ENCODE data around the gene WDR7. TPM values are rescaled to one million over a fixed set of nuclear protein-coding genes. Genes with fewer than 3 reads are reported as not detected.

The WDR7 gene
- total RNA-seq, 4 donors from 2014 or later: 16.2 to 39.4 (median 19.9) TPM

- DNase-seq (ENCODE audit: low spot score): no peak
- TF ChIP-seq CTCF (IDR thresholded peaks at IDR 0.05): no peak
Observed at GRCh38 chr18:56787390-56787789, 136.2 kb downstream of the WDR7 start.

DNA sequence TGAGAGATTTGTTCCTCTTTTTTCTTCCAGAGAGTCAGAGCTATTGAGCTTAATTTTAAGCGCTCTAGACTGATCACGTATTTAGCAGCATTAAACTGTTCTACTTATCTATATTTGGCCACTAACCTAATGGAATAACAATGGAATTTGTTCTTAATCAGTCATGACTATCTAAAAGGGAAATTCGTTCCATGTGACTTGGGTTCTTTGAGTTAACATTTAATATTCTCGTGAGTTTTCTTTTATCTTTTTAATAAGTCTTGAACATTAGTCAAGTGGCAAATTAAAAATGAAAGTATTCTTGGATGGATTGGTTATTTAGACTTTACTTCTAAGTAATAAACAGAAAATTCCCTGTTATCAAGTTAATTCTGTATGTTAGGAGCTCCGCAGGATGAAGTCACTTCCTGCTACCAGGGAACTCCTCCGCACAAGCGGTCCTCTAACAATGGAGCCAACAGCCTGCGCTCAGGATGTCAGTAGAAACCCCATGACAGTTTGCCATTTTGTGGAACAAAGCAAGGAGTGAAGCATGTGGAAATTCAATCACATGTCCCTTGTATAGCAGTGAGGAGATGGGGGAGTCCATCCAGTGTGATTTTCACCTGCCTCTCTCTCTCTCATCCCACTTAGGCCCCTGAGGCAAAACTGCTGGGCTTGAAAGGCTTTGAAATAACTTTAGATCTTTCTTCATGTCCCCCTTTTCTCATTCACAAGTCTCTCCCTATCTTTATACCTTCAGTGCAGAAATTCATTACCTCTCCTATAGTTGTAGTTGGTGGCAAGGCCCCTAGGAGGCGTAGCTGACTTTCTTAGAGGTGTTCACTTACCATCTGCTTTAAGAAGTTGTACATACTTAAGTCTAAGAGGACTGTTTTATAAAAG lies 138.1 kb downstream of the WDR7 start:
- DNase-seq (ENCODE audit: low spot score): no peak
- TF ChIP-seq CTCF (IDR thresholded peaks at IDR 0.05): no peak
- no peak for ATAC-seq (ENCODE audit: low FRiP score)

More at GRCh38 chr18:56787390-56787789, 136.2 kb downstream of the WDR7 start:
- ATAC-seq (ENCODE audit: low FRiP score): no peak

- no peak for TF ChIP-seq CTCF (IDR thresholded peaks at IDR 0.05)
- DNase-seq (ENCODE audit: low spot score) (no peak), ATAC-seq (ENCODE audit: low FRiP score) (no peak)
Observed at GRCh38 chr18:56789889-56790180, 138.7 kb downstream of the WDR7 start.

- DNase-seq (ENCODE audit: low spot score) (no peak), ATAC-seq (ENCODE audit: low FRiP score) (no peak)
- no peak for TF ChIP-seq CTCF (IDR thresholded peaks at IDR 0.05)
Observed at GRCh38 chr18:56795381-56795780, 144.2 kb downstream of the WDR7 start.

GRCh38 chr18:56799756-56800155 lies 148.6 kb downstream of the WDR7 start:
- DNase-seq (ENCODE audit: low spot score) (no peak), ATAC-seq (ENCODE audit: low FRiP score) (no peak)
- TF ChIP-seq CTCF (IDR thresholded peaks at IDR 0.05): no peak

DNA sequence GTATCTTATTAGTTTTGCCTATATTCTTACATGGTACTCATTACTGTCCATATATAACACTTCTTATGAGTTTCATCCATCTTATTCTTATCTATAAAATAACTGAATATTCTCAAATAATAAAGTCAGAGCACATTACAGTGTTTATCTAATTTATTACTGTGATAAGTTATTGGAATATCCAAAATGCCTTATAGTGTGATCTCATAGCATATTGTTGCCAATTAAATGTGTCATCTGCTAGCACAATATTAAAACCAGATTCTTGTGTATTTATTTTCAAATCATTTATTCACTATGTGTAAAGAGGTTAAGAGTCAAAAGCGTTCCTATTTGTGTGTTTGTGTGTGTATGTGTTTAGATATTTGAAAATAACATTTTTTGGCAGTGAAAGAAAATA lies 151.9 kb downstream of the WDR7 start:
- DNase-seq (ENCODE audit: low spot score) (no peak), ATAC-seq (ENCODE audit: low FRiP score) (no peak)
- no peak for TF ChIP-seq CTCF (IDR thresholded peaks at IDR 0.05)

GRCh38 chr18:56804395-56804794 lies 153.2 kb downstream of the WDR7 start:
- DNase-seq (ENCODE audit: low spot score): no peak
- TF ChIP-seq CTCF (IDR thresholded peaks at IDR 0.05): no peak
- no peak for ATAC-seq (ENCODE audit: low FRiP score)

Measured in omental fat pad (tissue), 4 donors.